NCI-H345 (cell line): Measurements from ENCODE around the gene BEST2.
"Not testable (repeated sequence)": the region's sequence is repeated elsewhere in the genome, so short reads cannot be mapped to it uniquely, and the experiment has no call there.

Experiments used
- DNase-seq: peaks from one replicate; lab custom pipeline; 2025; lab: John Stamatoyannopoulos, UW

Gene BEST2

GRCh38 chr19:12751635-12752034 is at the start of gene BEST2:
TSS of gene BEST2 (plus strand) at chr19:12751791. CDS start at chr19:12752593, 802 bp downstream.
- DNase-seq, result no peak

GRCh38 chr19:12703046-12703445 is 48.5 kb upstream of the BEST2 start:
- no peak for DNase-seq

GRCh38 chr19:12705169-12705568 is 46.4 kb upstream of the BEST2 start:
- no peak for DNase-seq

GRCh38 chr19:12705654-12706331 is 45.8 kb upstream of the BEST2 start:
- no peak for DNase-seq

- no peak for DNase-seq
These were observed 45.3 kb upstream of the BEST2 start for GRCh38 chr19:12706332-12706718.

GRCh38 chr19:12708641-12709040 is 43.0 kb upstream of the BEST2 start:
- DNase-seq, result no peak

- no peak for DNase-seq
These were observed 40.4 kb upstream of the BEST2 start for GRCh38 chr19:12711187-12711586.

- not testable (repeated sequence) for DNase-seq
These were observed 39.5 kb upstream of the BEST2 start for GRCh38 chr19:12712077-12712476.

- DNase-seq, result not testable (repeated sequence)
These were observed 38.3 kb upstream of the BEST2 start for GRCh38 chr19:12713304-12713703.

GRCh38 chr19:12715102-12715501 is 36.5 kb upstream of the BEST2 start:
- no peak for DNase-seq

GRCh38 chr19:12715929-12716328 is 35.7 kb upstream of the BEST2 start:
- no peak for DNase-seq

GRCh38 chr19:12720296-12720695 is 31.3 kb upstream of the BEST2 start:
- DNase-seq, result no peak

GRCh38 chr19:12720851-12721655 is 30.5 kb upstream of the BEST2 start:
- no peak for DNase-seq

- no peak for DNase-seq
These were observed 29.7 kb upstream of the BEST2 start for GRCh38 chr19:12721656-12722565.

- peak; percentile 88 for DNase-seq
These were observed 28.8 kb upstream of the BEST2 start for GRCh38 chr19:12722566-12723380.

- DNase-seq, result no peak
These were observed 28.3 kb upstream of the BEST2 start for GRCh38 chr19:12723381-12723640.

- DNase-seq, result peak; percentile 8
These were observed 27.8 kb upstream of the BEST2 start, which contains the start of gene TNPO2 for GRCh38 chr19:12723641-12724426. TSS of gene TNPO2 (minus strand) at chr19:12723932. CDS start at chr19:12720977, 2,955 bp downstream.

- not testable (repeated sequence) for DNase-seq
These were observed 26.0 kb upstream of the BEST2 start for GRCh38 chr19:12725612-12726011.

- no peak for DNase-seq
These were observed 24.6 kb upstream of the BEST2 start for GRCh38 chr19:12726988-12727316.

GRCh38 chr19:12727745-12728433 is 23.7 kb upstream of the BEST2 start:
- no peak for DNase-seq
